ENCODE measurements around the gene PGGHG. TPM values are rescaled to one million over a fixed set of nuclear protein-coding genes. Genes with fewer than 3 reads are reported as not detected.

PGGHG gene
- total and polyA plus RNA-seq, 2 donors from 2014 or later: 16.1 to 64.1 TPM

DNA sequence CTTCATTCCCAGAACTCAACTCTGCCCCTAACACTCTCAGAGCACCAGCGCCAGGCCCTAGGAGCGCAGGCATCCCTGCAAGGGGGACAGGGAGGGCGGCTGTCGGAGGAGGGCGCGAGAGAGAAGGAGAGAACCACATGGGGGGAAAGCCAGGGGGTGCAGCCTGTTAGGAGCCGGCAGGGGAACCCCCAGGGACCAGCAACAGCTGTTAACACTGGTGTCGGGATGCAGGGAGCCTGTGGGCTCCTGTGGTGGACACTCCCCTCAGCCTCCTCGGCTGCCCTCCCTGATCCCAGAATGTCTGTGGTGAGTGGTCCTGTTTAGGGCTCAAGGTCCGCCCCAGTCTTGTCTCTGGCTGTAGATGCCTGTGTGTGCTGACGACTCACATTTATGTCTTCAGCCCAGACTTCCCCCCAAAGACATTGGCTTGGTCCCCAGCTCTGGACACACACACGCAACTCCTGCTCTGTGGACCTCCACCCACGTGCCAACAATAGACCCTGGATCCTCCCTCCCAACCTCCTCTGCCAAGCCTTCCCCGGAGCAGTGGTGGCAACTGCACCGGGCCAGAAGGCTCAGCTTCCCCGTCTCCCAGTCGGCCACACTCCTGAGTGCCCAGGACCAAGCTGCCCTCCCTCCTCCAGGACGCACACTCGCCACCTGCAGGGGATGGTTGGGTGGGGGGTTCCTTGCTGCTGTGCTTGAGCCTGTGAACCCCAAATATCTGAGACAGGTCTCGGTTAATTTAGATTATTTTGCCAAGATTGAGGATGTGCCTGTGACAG lies 11.2 kb downstream of the PGGHG start:
- FAIRE-seq (no peak), DNase-seq (peak in 4 of 5 donors; percentile 63 to 81 (median 75))
- Histone ChIP-seq H3K27ac (ENCODE audit: low read depth in 2 of 2, low read length in 2 of 2) (no peak overlapping the region), H3K9me3 (ENCODE audit: control insufficient read depth in 2 of 3, insufficient read depth in 1 of 3, low read length in 3 of 3) (no peaks in the 10 kb centered on the region), H3K27me3 (ENCODE audit: control insufficient read depth, insufficient read depth, low read length) (no peaks in the 10 kb centered on the region), H3K4me3 (ENCODE audit: low read length in 3 of 3) (no peak overlapping the region), H3K4me1 (ENCODE audit: control insufficient read depth in 2 of 3, insufficient read depth in 2 of 3, low read depth in 1 of 3, low read length in 3 of 3) (no peaks in the 10 kb centered on the region), H3K9ac (ENCODE audit: low read length in 3 of 3) (no peak overlapping the region), H3K36me3 (ENCODE audit: control insufficient read depth in 2 of 3, insufficient read depth in 3 of 3, low read length in 3 of 3) (no peaks in the 10 kb centered on the region)
- TF ChIP-seq, protein P1, sequence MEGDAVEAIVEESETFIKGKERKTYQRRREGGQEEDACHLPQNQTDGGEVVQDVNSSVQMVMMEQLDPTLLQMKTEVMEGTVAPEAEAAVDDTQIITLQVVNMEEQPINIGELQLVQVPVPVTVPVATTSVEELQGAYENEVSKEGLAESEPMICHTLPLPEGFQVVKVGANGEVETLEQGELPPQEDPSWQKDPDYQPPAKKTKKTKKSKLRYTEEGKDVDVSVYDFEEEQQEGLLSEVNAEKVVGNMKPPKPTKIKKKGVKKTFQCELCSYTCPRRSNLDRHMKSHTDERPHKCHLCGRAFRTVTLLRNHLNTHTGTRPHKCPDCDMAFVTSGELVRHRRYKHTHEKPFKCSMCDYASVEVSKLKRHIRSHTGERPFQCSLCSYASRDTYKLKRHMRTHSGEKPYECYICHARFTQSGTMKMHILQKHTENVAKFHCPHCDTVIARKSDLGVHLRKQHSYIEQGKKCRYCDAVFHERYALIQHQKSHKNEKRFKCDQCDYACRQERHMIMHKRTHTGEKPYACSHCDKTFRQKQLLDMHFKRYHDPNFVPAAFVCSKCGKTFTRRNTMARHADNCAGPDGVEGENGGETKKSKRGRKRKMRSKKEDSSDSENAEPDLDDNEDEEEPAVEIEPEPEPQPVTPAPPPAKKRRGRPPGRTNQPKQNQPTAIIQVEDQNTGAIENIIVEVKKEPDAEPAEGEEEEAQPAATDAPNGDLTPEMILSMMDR (IDR thresholded peaks at IDR 0.05; ENCODE audit: borderline replicate concordance, extremely low read depth, insufficient read depth): no peak
- intact Hi-C loops (cut with DNase I): loop anchor here (10.0 kb wide), 1 partner anchor 55 kb away; no protein-coding TSS in a partner anchor

DNA sequence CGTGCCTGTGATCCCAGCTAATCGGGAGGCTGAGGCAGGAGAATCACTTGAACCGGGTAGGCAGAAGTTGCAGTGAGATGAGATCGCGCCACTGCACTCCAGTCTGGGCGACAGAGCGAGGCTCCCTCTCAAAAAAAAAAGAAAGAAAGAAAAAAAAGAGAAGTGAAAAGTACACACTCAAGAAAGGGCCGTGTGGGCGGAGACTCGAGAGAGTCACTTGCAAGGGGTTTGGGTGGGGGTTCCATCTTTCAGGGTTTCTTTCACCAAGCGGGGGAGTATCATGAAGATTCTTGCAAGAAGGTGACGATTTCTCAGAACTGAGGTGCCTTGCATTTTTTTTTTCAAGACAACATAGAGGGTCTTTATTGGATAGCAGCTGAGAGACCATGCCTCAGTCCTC lies 14.4 kb downstream of the PGGHG start:
- Histone ChIP-seq H3K27ac (ENCODE audit: low read depth in 2 of 2, low read length in 2 of 2) (no peak overlapping the region), H3K27me3 (ENCODE audit: control insufficient read depth, insufficient read depth, low read length) (no peaks in the 10 kb centered on the region), H3K4me3 (ENCODE audit: low read length in 3 of 3) (no peak overlapping the region), H3K4me1 (ENCODE audit: control insufficient read depth in 2 of 3, insufficient read depth in 2 of 3, low read depth in 1 of 3, low read length in 3 of 3) (peaks cover 0 to 12% (median 0%) of the 10 kb centered on the region in 3 donors), H3K9me3 (ENCODE audit: control insufficient read depth in 2 of 3, insufficient read depth in 1 of 3, low read length in 3 of 3) (no peaks in the 10 kb centered on the region), H3K36me3 (ENCODE audit: control insufficient read depth in 2 of 3, insufficient read depth in 3 of 3, low read length in 3 of 3) (no peaks in the 10 kb centered on the region), H3K9ac (ENCODE audit: low read length in 3 of 3) (no peak overlapping the region)
- DNase-seq (no peak), FAIRE-seq (no peak)
- TF ChIP-seq, protein P1 (IDR thresholded peaks at IDR 0.05; ENCODE audit: borderline replicate concordance, extremely low read depth, insufficient read depth): no peak
- intact Hi-C loops (cut with DNase I): loop anchor here (10.0 kb wide), 1 partner anchor 51 kb away; no protein-coding TSS in a partner anchor

DNA sequence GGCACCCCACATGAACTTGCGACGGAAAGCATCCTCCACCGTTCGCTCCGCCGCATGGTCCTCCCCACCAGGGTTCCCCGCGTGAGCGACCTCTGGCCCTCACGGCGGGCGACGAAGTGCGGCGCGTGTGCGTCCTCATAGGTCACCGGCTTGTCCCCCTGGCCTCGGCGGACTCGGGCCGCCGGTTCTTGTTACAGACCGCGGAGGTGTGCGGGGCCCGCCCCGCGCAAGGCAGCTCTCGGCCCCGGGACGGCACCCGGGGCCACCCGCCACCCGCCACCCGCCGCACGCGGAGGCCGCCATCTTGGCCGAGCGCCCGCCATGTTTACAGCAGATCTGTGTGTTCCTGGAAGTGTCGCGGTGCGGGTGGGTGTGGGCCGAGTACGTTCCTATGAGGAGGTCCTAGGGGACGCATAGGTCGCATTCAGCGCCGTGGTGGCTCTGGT lies 15.2 kb downstream of the PGGHG start:
- FAIRE-seq: no peak
- Histone ChIP-seq H3K36me3 (ENCODE audit: control insufficient read depth in 2 of 3, insufficient read depth in 3 of 3, low read length in 3 of 3) (no peaks in the 10 kb centered on the region), H3K27me3 (ENCODE audit: control insufficient read depth, insufficient read depth, low read length) (no peaks in the 10 kb centered on the region), H3K27ac (ENCODE audit: low read depth in 2 of 2, low read length in 2 of 2) (no peak overlapping the region), H3K4me1 (ENCODE audit: control insufficient read depth in 2 of 3, insufficient read depth in 2 of 3, low read depth in 1 of 3, low read length in 3 of 3) (peaks cover 0 to 12% (median 0%) of the 10 kb centered on the region in 3 donors), H3K9me3 (ENCODE audit: control insufficient read depth in 2 of 3, insufficient read depth in 1 of 3, low read length in 3 of 3) (no peaks in the 10 kb centered on the region), H3K4me3 (ENCODE audit: low read length in 3 of 3) (no peak overlapping the region), H3K9ac (ENCODE audit: low read length in 3 of 3) (no peak overlapping the region)
- intact Hi-C loops (cut with DNase I): loop anchor here (10.0 kb wide), 1 partner anchor 51 kb away; no protein-coding TSS in a partner anchor
- DNase-seq: peak in 1 of 5 donors; percentile 79
- TF ChIP-seq, protein P1 (IDR thresholded peaks at IDR 0.05; ENCODE audit: borderline replicate concordance, extremely low read depth, insufficient read depth): no peak
